GM12872 (cell line): ENCODE measurements around the gene DHRS13.

Source experiments
- CTCF ChIP-seq: IDR thresholded peaks from 3 replicates; pipeline ENCODE4 v1.5.1; 2011; ENCODE audit warnings: low read depth, mild to moderate bottlenecking, low read length, moderate library complexity; ENCODE audit not compliant: insufficient read depth

Gene DHRS13

DNA sequence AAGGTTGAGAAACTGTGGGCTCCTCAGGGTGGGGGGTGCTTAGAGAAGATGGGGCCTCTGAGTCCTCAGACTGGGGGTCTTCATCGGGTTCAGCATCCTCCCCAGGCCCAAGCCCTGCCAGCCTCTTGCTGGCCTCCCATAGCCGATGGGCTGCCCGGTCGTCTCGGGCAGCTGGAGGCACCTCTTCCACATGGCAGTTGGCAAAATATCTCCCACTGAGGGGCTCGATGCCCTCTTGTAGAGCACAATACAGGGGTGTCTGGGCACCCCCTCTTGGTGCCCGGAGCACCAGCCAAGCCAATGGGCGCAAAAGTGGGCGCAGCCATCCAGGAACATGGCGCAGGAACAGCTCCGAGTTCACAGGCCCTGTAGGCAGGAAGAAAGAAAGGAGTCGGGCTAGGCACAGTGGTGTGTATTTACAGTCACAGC, 4.3 kb downstream of the DHRS13 start:
- TF ChIP-seq CTCF, result no peak

- no peak for TF ChIP-seq CTCF
These were observed 4.9 kb downstream of the DHRS13 start for GRCh38 chr17:28897769-28898526.

GRCh38 chr17:28896884-28897768, 5.8 kb downstream of the DHRS13 start, which contains the start of gene FLOT2:
Gene FLOT2, minus strand, starts transcription at chr17:28897733. Its CDS starts 159 bp downstream, at chr17:28897574.
- peak; percentile 42; the same call in 2 of the 3 replicates for TF ChIP-seq CTCF

GRCh38 chr17:28896491-28896883, 6.4 kb downstream of the DHRS13 start:
- TF ChIP-seq CTCF, result no peak

DNA sequence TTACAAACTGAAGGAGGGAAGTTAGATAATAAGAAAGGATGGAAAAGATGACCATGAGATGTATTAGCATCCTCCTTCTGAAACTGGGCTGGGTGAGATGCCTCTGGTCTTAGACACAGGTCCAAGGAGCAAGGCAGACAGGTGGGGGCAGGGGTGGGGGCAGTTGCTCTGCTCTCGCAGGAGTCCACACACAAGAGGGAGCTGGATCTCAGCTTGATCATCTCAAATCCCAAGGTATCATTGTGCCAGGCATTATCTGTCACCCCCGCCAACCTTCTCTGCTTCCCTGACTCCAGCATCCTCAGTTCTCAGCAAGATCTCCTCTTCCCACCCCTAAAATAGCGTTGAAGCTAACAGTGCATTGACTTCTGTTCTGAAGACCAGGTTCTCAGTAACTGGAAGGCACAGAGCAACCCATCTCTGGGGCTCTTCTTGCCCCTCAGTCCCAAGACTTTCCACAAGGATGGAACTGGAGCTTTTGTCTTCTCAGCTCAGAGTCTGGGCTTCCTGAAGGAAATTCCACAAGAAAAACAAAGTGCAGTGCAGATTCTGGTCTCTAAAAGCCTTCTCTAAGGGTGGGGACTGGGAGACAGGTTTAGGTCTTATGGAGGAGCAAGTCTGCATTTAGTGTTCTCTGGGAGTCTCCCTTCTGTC, 7.0 kb downstream of the DHRS13 start:
- TF ChIP-seq CTCF, result no peak

DNA sequence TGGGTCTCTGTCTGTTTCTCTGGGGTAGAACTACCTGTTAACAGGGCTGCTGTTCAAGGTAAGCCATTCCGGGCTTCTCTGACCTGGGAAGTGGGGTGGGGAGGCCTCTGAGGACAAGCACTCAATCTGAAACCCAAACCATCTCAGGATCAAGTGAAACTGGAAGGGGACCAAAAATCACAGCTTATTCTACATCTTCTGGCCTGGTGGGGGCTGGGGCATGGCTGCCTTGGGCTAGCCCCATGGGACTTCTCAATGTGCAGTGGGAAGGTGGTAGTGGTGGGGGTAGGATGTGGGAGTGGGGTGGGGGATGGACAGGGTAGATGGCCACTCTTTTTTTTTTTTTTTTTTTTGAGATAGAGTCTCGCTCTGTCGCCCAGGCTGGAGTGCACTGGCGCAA, 10.9 kb downstream of the DHRS13 start:
- no peak for TF ChIP-seq CTCF

DNA sequence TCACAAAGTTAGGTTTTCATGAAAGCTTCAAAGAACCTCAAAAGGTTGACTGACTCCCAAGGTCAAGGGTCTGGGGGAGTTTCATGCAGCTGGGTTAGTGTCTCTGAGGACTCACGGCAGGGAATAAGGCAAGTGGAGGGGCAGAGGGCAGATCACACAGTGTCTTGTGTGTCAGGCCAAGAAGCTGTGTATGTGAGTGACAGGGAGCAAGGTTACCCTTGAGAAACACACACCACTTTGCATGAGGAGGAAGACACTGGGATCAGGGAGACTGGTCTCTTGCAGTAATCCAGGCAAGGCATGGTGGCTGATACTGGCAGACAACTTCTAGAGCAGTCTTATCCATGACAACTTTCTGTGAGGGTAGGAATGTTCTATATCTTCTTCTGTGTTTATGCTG, 11.7 kb downstream of the DHRS13 start:
- no peak for TF ChIP-seq CTCF
